ENCODE data around the gene CCDC14. TPM values are rescaled to one million over a fixed set of nuclear protein-coding genes. Genes with fewer than 3 reads are reported as not detected.

The CCDC14 gene
- total and polyA plus RNA-seq, 12 donors: 6.6 to 71.2 (median 18.9) TPM

DNA sequence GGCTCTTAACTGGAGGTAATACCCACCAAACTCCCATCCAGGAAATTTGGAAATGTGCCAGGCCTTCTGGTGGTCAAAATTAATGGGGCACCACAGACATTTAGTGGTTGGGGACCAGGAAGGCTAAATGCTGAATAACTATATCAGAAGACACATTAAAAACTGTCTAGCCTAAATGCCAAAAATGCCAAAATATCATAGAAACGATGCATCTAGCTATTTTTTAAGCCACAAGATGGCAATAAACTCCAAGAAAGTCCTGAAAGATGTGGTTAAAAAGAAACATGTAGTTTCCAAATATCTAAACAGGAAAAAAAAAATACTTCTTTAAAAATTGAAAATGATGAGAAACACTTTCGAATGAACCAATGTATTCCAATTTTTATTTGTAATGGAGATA is 19.9 kb downstream of the CCDC14 start:
- Histone ChIP-seq H3K27ac (no peak overlapping the region), H3K4me3 (no peak overlapping the region), H3K36me3 (replicated peaks in 1 of 2) (no peaks in the 10 kb centered on the region), H3K4me1 (replicated peaks in 1 of 2) (no peaks in the 10 kb centered on the region), H3K9me3 (replicated peaks in 1 of 3) (no peaks in the 10 kb centered on the region), H3K27me3 (no peaks in the 10 kb centered on the region)
- intact Hi-C loops (cut with DNase I): no loop called here
- 42 to 50% (median 43%) methylated on average over 2 of the region's 2 CpGs for WGBS, 4 donors
- DNase-seq: no peak
- TF ChIP-seq POLR2A (IDR thresholded peaks at IDR 0.05) (no peak), CTCF (IDR thresholded peaks at IDR 0.05) (peak in 3 of 6 experiments; percentile 20 to 32 (median 31))

DNA sequence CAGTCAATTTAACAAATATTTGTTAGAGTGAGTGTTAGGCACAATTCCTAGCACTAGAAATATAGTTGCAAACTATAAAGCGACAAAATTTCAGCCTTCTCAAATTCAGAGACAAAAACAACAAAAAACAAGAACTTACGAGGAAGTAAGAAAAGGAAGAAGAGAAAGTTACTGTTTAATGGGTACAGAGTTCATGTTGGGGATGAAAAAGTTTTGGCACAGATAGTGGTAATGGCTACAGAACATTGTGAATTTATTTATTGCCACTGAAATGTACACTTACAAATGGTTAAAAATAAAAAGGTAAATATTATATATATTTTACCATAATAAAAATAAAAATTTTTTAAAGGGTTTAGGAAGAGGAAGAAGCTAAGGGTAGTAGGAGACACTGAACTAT is 21.3 kb downstream of the CCDC14 start:
- no peaks in the 10 kb centered on the region for H3K36me3 ChIP-seq (replicated peaks in 1 of 2)
- no peak overlapping the region for H3K4me3 ChIP-seq
- no peaks in the 10 kb centered on the region for H3K27me3 ChIP-seq
- H3K27ac ChIP-seq: no peak overlapping the region
- H3K9me3 ChIP-seq (replicated peaks in 1 of 3): no peaks in the 10 kb centered on the region
- H3K4me1 ChIP-seq (replicated peaks in 1 of 2): no peaks in the 10 kb centered on the region
- intact Hi-C loops (cut with DNase I): no loop called here
- no peak for DNase-seq
- WGBS, 4 donors: 89 to 96% (median 91%) methylated on average over 2 of the region's 2 CpGs
- no peak for TF ChIP-seq CTCF (IDR thresholded peaks at IDR 0.05)
- no peak for TF ChIP-seq POLR2A (IDR thresholded peaks at IDR 0.05)

- no peak overlapping the region for H3K4me3 ChIP-seq
- no peaks in the 10 kb centered on the region for H3K9me3 ChIP-seq (replicated peaks in 1 of 3)
- WGBS, 4 donors: 61 to 88% (median 83%) methylated on average over 2 of the region's 2 CpGs
Observed at GRCh38 chr3:123936400-123936799, 24.6 kb downstream of the CCDC14 start.

GRCh38 chr3:123935830-123936229 is 25.2 kb downstream of the CCDC14 start:
- Histone ChIP-seq H3K9me3 (replicated peaks in 1 of 3) (no peaks in the 10 kb centered on the region), H3K4me1 (replicated peaks in 1 of 2) (no peaks in the 10 kb centered on the region), H3K4me3 (no peak overlapping the region), H3K27me3 (no peaks in the 10 kb centered on the region), H3K27ac (no peak overlapping the region), H3K36me3 (replicated peaks in 1 of 2) (no peaks in the 10 kb centered on the region)
- no peak for DNase-seq
- no peak for TF ChIP-seq POLR2A (IDR thresholded peaks at IDR 0.05)
- no peak for TF ChIP-seq CTCF (IDR thresholded peaks at IDR 0.05)
- intact Hi-C loops (cut with DNase I): no loop called here

More at GRCh38 chr3:123936400-123936799, 24.6 kb downstream of the CCDC14 start:
- TF ChIP-seq CTCF (IDR thresholded peaks at IDR 0.05) (no peak), POLR2A (IDR thresholded peaks at IDR 0.05) (no peak)
- Histone ChIP-seq H3K36me3 (replicated peaks in 1 of 2) (no peaks in the 10 kb centered on the region), H3K27me3 (no peaks in the 10 kb centered on the region), H3K27ac (no peak overlapping the region), H3K4me1 (replicated peaks in 1 of 2) (no peaks in the 10 kb centered on the region)
- no peak for DNase-seq
- intact Hi-C loops (cut with DNase I): no loop called here
